Measurements from ENCODE around the gene AP5S1. TPM values are rescaled to one million over a fixed set of nuclear protein-coding genes. Genes with fewer than 3 reads are reported as not detected.
A peak's percentile ranks its signal among the peaks of the same experiment; 100 is the strongest.

The AP5S1 gene
- total RNA-seq, 4 donors from 2014 or later: 9.4 to 20.7 (median 14.9) TPM

DNA sequence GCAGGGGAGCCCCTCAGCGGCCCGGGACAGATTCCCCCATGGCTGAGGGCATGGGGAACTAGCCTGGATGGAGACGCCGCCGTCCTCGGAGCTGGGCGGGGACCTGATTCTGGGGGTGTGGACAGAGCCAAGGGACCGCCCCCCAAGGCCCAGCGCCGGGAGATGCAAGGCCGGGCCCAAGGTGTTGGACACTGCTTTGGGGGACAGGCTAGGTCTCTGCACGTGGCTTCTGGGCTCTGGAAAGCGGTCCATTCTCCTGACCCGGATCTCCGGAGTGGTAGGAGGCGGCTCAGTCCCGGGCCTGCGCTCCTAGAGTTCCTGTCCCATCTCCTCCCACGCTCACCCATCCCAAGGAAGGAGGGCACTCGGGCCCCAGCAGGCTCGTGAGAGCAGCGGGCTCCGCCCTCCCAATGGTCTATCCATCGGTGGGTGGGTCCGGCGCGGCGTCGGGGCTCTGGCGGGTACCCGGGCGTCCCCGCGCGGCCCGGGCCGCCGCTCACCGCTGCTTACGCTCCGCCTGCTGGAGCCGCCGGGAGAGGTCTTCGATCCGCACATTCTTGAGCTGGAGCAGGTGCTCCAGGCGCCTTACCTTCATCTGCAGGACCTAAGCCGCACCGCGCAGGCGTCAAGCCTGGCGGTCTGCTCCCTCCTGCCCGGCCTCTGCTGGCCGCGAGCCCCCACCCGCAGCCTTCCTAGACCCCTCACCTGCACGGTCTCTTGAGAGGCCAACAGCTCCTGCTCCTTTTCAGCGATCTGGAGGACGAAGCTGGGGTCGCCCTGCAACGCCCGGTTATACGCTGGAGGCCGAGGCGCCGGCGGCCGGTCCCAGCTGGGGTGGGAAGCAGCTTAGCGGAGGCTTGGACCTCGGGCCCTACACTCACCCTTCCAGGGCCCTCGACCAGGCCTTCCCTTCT lies 42.4 kb upstream of the AP5S1 start:
- TF ChIP-seq, protein P1, sequence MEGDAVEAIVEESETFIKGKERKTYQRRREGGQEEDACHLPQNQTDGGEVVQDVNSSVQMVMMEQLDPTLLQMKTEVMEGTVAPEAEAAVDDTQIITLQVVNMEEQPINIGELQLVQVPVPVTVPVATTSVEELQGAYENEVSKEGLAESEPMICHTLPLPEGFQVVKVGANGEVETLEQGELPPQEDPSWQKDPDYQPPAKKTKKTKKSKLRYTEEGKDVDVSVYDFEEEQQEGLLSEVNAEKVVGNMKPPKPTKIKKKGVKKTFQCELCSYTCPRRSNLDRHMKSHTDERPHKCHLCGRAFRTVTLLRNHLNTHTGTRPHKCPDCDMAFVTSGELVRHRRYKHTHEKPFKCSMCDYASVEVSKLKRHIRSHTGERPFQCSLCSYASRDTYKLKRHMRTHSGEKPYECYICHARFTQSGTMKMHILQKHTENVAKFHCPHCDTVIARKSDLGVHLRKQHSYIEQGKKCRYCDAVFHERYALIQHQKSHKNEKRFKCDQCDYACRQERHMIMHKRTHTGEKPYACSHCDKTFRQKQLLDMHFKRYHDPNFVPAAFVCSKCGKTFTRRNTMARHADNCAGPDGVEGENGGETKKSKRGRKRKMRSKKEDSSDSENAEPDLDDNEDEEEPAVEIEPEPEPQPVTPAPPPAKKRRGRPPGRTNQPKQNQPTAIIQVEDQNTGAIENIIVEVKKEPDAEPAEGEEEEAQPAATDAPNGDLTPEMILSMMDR (IDR thresholded peaks at IDR 0.05): peak in 1 of 5 experiments; percentile 10
- no peak for TF ChIP-seq POLR2A (IDR thresholded peaks at IDR 0.05)
- H3K27me3 ChIP-seq: no peaks in the 10 kb centered on the region
- DNase-seq (ENCODE audit: low spot score in 2 of 2): peak in 1 of 2 donors; percentile 48
- peaks cover 0 to 43% (median 13%) of the 10 kb centered on the region in 4 donors for H3K4me1 ChIP-seq
- 1 to 3% methylated on average over 41 of the region's 70 CpGs for WGBS, 2 donors
- H3K27ac ChIP-seq: peak overlapping the region in 1 of 4 donors; percentile 66
- H3K4me3 ChIP-seq: peak overlapping the region; percentile 28 to 60 (median 54)
- no peaks in the 10 kb centered on the region for H3K9me3 ChIP-seq
- H3K36me3 ChIP-seq: peaks cover 0 to 6% (median 0%) of the 10 kb centered on the region in 3 donors

- 38 to 66% methylated on average over 17 of the region's 18 CpGs for WGBS, 2 donors
- H3K36me3 ChIP-seq: peaks cover 0 to 11% (median 0%) of the 10 kb centered on the region in 3 donors
- peaks cover 0 to 53% (median 15%) of the 10 kb centered on the region in 4 donors for H3K4me1 ChIP-seq
- no peak overlapping the region for H3K4me3 ChIP-seq
- no peaks in the 10 kb centered on the region for H3K9me3 ChIP-seq
- no peak for TF ChIP-seq EP300 (IDR thresholded peaks at IDR 0.05)
- TF ChIP-seq, protein P1 (IDR thresholded peaks at IDR 0.05): no peak
- TF ChIP-seq POLR2A (IDR thresholded peaks at IDR 0.05): no peak
- H3K27me3 ChIP-seq: no peaks in the 10 kb centered on the region
- no peak overlapping the region for H3K27ac ChIP-seq
- DNase-seq (ENCODE audit: low spot score in 2 of 2): no peak
Measured at GRCh38 chr20:3778976-3779375, 41.4 kb upstream of the AP5S1 start.

DNA sequence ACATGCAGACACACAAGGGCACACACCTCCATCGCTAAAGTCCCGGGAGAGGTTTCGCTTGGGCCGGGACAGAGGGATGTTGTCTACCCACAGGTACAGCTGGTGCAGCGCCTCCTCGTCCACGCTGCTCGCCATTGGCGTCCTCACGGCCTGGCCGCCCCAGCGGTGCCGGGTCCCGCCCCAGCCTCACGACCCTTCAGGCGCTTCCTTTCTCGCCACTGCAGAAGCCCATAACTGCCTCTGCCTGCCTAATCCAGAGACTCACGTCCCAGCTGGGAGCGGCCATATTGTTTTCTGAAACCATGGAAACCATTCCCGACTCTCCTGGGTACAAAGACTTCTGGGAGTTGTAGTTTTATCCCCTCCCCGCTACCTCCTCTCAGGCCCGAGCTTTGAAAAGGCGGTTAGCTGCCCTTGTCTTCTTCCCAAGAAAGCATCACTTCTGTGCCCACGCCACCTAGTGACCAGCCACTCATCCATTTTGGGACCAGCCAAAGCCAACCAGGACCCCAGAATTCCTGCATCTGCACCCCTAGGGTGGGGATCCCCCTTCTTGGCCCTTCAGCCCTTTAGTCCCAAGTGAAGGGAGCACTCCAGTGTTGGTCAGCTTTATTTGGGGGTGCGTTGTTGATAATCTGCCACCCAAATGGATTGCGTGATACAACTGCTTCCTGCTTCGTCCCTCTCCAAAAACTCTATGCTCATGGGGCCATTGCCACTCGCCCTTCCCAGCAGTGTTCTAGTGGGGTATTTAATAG lies 39.0 kb upstream of the AP5S1 start, which contains the start of gene SPEF1:
Gene SPEF1, minus strand, starts transcription at position 296 of the 758 bp plus-strand sequence. Its CDS starts 161 bp downstream, at position 135.
- Histone ChIP-seq H3K4me1 (peaks cover 0 to 71% (median 32%) of the 10 kb centered on the region in 4 donors), H3K27me3 (no peaks in the 10 kb centered on the region), H3K36me3 (peaks cover 0 to 22% (median 0%) of the 10 kb centered on the region in 3 donors), H3K4me3 (peak within 1 kb of the TSS in 3 of 4 donors; percentile 9 to 47 (median 45)), H3K9me3 (no peaks in the 10 kb centered on the region), H3K27ac (peak within 1 kb of the TSS in 3 of 4 donors; percentile 65 to 73 (median 69))
- WGBS, 2 donors: 16 to 17% methylated on average over 22 to 26 of the region's 28 CpGs
- peak; percentile 62 to 84 for DNase-seq (ENCODE audit: low spot score in 2 of 2)
- TF ChIP-seq, protein P1 (IDR thresholded peaks at IDR 0.05): peak in 4 of 5 experiments; percentile 29 to 69 (median 54)
- no peak for TF ChIP-seq POLR2A (IDR thresholded peaks at IDR 0.05)
- peak; percentile 26 to 29 for TF ChIP-seq EP300 (IDR thresholded peaks at IDR 0.05)

DNA sequence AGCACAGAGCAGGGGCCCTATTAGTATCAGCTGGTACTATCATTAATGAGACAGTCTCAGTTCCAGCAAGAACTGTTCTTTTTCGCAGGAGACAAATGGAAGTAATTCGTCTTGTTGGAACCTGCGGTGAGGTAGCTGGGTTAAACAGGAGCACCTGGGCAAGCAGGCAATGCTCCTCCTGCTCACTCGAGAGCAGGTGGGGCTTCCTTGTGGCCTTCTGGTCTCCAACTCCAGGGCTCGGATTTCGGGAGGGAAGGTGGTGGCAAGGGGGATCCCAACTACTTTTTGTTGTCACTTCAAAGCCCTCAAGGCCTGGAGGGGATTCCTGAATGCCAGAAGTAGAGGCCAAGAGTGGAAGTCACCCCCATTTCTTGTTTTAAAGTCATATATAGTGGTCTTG lies 37.8 kb upstream of the AP5S1 start:
- DNase-seq (ENCODE audit: low spot score in 2 of 2): no peak
- no peaks in the 10 kb centered on the region for H3K9me3 ChIP-seq
- peaks cover 0 to 22% (median 0%) of the 10 kb centered on the region in 3 donors for H3K36me3 ChIP-seq
- TF ChIP-seq POLR2A (IDR thresholded peaks at IDR 0.05): no peak
- 75 to 87% methylated on average over 6 of the region's 6 CpGs for WGBS, 2 donors
- H3K27ac ChIP-seq: peak overlapping the region in 1 of 4 donors; percentile 9
- no peaks in the 10 kb centered on the region for H3K27me3 ChIP-seq
- H3K4me1 ChIP-seq: peaks cover 0 to 73% (median 39%) of the 10 kb centered on the region in 4 donors
- no peak overlapping the region for H3K4me3 ChIP-seq

DNA sequence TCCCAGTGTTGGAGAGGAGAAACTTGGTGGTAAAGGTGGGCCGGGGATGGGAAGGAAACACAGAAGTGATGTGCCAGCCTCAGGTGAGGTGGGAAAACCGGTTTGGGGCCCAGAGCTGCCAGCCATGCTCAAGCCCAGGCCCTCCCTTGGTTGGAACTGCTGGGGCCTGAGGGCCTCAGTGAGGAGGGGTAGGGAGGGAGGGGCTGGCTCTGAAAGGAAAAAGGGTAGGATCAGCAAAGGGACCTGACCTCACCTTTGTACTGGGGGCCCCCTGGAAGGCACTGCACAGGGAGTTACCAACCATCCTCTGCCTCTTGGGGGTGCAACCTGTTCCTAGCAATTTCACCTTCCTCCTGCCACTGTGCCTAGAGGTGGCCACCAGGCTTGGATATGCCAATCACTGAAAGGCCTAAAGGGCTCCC lies 37.3 kb upstream of the AP5S1 start:
- Histone ChIP-seq H3K4me3 (no peak overlapping the region), H3K4me1 (peaks cover 0 to 71% (median 37%) of the 10 kb centered on the region in 4 donors), H3K36me3 (peaks cover 0 to 22% (median 0%) of the 10 kb centered on the region in 3 donors), H3K27me3 (no peaks in the 10 kb centered on the region), H3K27ac (peak overlapping the region in 2 of 4 donors; percentile 9 to 17), H3K9me3 (no peaks in the 10 kb centered on the region)
- DNase-seq (ENCODE audit: low spot score in 2 of 2): no peak
- TF ChIP-seq EP300 (IDR thresholded peaks at IDR 0.05) (no peak), POLR2A (IDR thresholded peaks at IDR 0.05) (no peak)
- TF ChIP-seq, protein P1 (IDR thresholded peaks at IDR 0.05): no peak
- WGBS, 2 donors: 77 to 81% methylated on average over 2 of the region's 2 CpGs
